Measurements from ENCODE around the gene MOB3B. TPM values are rescaled to one million over a fixed set of nuclear protein-coding genes. Genes with fewer than 3 reads are reported as not detected.

The MOB3B gene
- total and polyA plus RNA-seq, 11 donors, result 0.42 to 2.8 (median 1.8) TPM

- intact Hi-C loops (cut with DNase I), result loop anchor here in 1 of 10 donors (10.0 kb wide), 1 partner anchor 508 kb away; no protein-coding TSS in a partner anchor
- no peaks in the 10 kb centered on the region for H3K9me3 ChIP-seq
- no peak overlapping the region for H3K4me3 ChIP-seq
- DNase-seq, result no peak
- H3K27ac ChIP-seq, result no peak overlapping the region
- TF ChIP-seq, protein P1, sequence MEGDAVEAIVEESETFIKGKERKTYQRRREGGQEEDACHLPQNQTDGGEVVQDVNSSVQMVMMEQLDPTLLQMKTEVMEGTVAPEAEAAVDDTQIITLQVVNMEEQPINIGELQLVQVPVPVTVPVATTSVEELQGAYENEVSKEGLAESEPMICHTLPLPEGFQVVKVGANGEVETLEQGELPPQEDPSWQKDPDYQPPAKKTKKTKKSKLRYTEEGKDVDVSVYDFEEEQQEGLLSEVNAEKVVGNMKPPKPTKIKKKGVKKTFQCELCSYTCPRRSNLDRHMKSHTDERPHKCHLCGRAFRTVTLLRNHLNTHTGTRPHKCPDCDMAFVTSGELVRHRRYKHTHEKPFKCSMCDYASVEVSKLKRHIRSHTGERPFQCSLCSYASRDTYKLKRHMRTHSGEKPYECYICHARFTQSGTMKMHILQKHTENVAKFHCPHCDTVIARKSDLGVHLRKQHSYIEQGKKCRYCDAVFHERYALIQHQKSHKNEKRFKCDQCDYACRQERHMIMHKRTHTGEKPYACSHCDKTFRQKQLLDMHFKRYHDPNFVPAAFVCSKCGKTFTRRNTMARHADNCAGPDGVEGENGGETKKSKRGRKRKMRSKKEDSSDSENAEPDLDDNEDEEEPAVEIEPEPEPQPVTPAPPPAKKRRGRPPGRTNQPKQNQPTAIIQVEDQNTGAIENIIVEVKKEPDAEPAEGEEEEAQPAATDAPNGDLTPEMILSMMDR (IDR thresholded peaks at IDR 0.05), result no peak
- no peak for TF ChIP-seq POLR2A (IDR thresholded peaks at IDR 0.05)
- no peaks in the 10 kb centered on the region for H3K27me3 ChIP-seq
- H3K4me1 ChIP-seq, result peaks cover 0 to 32% (median 14%) of the 10 kb centered on the region in 12 donors
- peaks cover 0 to 50% (median 29%) of the 10 kb centered on the region in 9 donors for H3K36me3 ChIP-seq
- 90 to 96% (median 92%) methylated on average over 2 of the region's 2 CpGs for WGBS, 4 donors
- no peak for ATAC-seq
These were observed 12.9 kb upstream of the MOB3B start for GRCh38 chr9:27542508-27542907.

- intact Hi-C loops (cut with DNase I), result loop anchor here in 1 of 10 donors (10.0 kb wide), 1 partner anchor 507 kb away; no protein-coding TSS in a partner anchor
- 41 to 93% (median 90%) methylated on average over 4 of the region's 4 CpGs for WGBS, 4 donors
These were observed 12.1 kb upstream of the MOB3B start for GRCh38 chr9:27541740-27542139.

DNA sequence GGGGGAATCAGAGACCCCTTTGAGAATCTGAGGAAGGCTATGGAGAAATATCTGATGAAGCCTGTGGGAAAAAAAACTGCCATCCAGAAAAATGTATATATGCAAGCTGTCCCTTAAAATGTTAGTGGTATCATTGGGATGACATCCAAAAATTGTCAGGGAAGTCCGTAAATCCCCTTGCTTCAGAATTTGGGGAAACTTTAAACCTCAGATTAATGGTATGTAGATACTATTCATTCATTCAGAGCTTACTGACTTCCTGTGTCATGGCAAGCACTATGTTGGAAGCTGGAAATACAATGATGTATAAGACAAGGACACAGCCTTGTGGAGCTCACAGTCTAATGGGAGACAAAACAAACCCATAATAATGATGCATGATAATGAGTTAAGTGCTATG, 10.9 kb upstream of the MOB3B start:
- Histone ChIP-seq H3K9me3 (no peaks in the 10 kb centered on the region), H3K27ac (peak overlapping the region in 8 of 12 donors; percentile 42 to 83 (median 60)), H3K27me3 (no peaks in the 10 kb centered on the region), H3K4me3 (no peak overlapping the region), H3K4me1 (peaks cover 0 to 33% (median 14%) of the 10 kb centered on the region in 12 donors), H3K36me3 (peaks cover 0 to 33% (median 13%) of the 10 kb centered on the region in 9 donors)
- no peak for TF ChIP-seq POLR2A (IDR thresholded peaks at IDR 0.05)
- TF ChIP-seq, protein P1 (IDR thresholded peaks at IDR 0.05), result no peak
- 70 to 85% (median 78%) methylated on average over 1 of the region's 1 CpG for WGBS, 4 donors
- intact Hi-C loops (cut with DNase I), result loop anchor here in 1 of 10 donors (10.0 kb wide), 1 partner anchor 506 kb away; no protein-coding TSS in a partner anchor
- DNase-seq (no peak), ATAC-seq (no peak)

More at GRCh38 chr9:27541740-27542139, 12.1 kb upstream of the MOB3B start:
- ATAC-seq, result no peak
- no peak for DNase-seq
- Histone ChIP-seq H3K4me1 (peaks cover 0 to 33% (median 14%) of the 10 kb centered on the region in 12 donors), H3K27me3 (no peaks in the 10 kb centered on the region), H3K36me3 (peaks cover 0 to 42% (median 21%) of the 10 kb centered on the region in 9 donors), H3K4me3 (no peak overlapping the region), H3K27ac (peak overlapping the region in 1 of 12 donors; percentile 83), H3K9me3 (no peaks in the 10 kb centered on the region)
- TF ChIP-seq, protein P1 (IDR thresholded peaks at IDR 0.05), result no peak
- TF ChIP-seq POLR2A (IDR thresholded peaks at IDR 0.05), result no peak

DNA sequence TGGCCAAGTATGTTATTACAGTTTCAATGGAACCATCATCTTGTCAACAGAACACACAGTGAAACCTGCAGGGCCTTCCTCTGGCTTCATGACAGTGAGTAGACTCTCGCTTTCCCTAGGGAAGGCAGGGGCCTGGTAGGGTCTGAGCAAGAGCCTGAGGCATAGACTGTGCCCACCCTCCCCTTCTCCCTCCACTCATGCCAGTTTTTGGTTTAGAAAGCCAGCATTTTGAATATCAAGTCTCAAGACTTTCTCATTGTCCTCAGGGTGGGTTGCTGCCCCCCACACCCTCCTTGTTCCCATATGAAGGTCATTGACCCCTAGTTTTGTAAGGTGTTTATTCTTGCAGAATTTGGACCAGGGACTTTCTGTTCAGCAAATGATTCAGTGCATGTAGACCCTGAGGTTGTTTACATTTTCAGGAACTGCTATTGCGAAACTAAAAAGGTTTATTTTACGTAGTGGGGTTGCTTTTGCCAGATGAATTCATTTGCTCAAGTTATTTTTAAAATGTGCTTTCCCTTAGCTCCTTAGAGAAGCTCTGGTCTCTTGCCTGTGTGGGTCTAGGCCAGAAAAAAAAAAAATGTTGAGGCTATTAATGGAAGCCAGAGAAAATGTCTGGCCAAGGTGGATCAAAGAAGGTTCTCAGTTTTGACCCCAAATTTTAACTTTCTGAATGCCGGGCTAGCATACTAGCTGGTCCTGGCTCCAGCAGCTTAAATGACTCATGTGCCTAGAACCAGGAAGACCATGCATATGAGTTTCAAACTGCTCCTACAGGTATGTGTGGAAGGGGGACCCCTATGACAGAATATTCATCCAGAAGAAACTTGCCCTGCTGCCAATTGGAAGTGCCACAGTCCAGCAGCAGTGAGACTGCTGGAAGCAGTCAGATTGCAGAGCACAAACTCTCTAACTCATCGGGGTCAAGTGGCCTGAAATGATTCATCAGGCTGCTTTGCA, 10.1 kb upstream of the MOB3B start:
- DNase-seq (peak in 1 of 5 donors; percentile 34), ATAC-seq (peak; percentile 76 to 81 (median 80))
- no peaks in the 10 kb centered on the region for H3K27me3 ChIP-seq
- H3K4me1 ChIP-seq, result peaks cover 0 to 33% (median 14%) of the 10 kb centered on the region in 12 donors
- H3K4me3 ChIP-seq, result no peak overlapping the region
- peak overlapping the region; percentile 21 to 83 (median 56) for H3K27ac ChIP-seq
- intact Hi-C loops (cut with DNase I), result loop anchor here in 1 of 10 donors (10.0 kb wide), 1 partner anchor 505 kb away; no protein-coding TSS in a partner anchor
- peaks cover 0 to 27% (median 12%) of the 10 kb centered on the region in 9 donors for H3K36me3 ChIP-seq
- TF ChIP-seq, protein P1 (IDR thresholded peaks at IDR 0.05), result no peak
- TF ChIP-seq POLR2A (IDR thresholded peaks at IDR 0.05), result no peak
- WGBS, 4 donors, result 58 to 66% (median 60%) methylated on average over 5 of the region's 5 CpGs
- no peaks in the 10 kb centered on the region for H3K9me3 ChIP-seq
